HepG2 (cell line): ENCODE results near the gene MITF. TPM values are rescaled to one million over a fixed set of nuclear protein-coding genes. Genes with fewer than 3 reads are reported as not detected.

Experiments
- ATAC-seq: fragments of 200-7000 bp; cut with Tn5 transposase; 3 replicates; pipeline ENCODE4 v1.9.1; 2020; ENCODE audit warnings: mild to moderate bottlenecking, moderate library complexity
- BruUV-seq: library from RNA; stranded (reverse); fragments of 400-500 nt; replicated peaks from 2 replicates; lab custom pipeline; 2021; lab: Mats Ljungman, UMichigan
- CTCF ChIA-PET: fragments of 300-600 bp; formaldehyde crosslinking; extraction: SDS; loops from one replicate; lab custom pipeline; 2021; ENCODE audit warnings: low total read pairs, inconsistent platforms, low intra/inter-chr PET ratio; lab: Yijun Ruan, JAX
- POLR2A ChIA-PET: fragments of 350-600 bp; sonication (Branson Sonifier 250); formaldehyde crosslinking; loops from one replicate; lab custom pipeline; 2020; ENCODE audit warnings: antibody characterized with exemption, inconsistent platforms; lab: Yijun Ruan, JAX
- DNase-seq: peaks from one replicate; pipeline ENCODE4 v3.0.0-alpha.2; 2015; ENCODE audit warnings: low spot score
- FAIRE-seq: peaks from 3 replicates; lab custom pipeline; 2011; peaks lifted over from hg19 to GRCh38; lab: Jason Lieb, UNC
- H2AFZ ChIP-seq: one replicate; pipeline ENCODE4 v1.6.1; 2011; ENCODE audit warnings: low read length, inconsistent platforms
- H3K27ac ChIP-seq: fragments of 300-600 bp; 3 replicates; pipeline ENCODE4 v1.8.0; 2011; ENCODE audit warnings: mixed run types, mild to moderate bottlenecking, mixed read lengths, low read length, inconsistent platforms; ENCODE audit not compliant: insufficient read depth; ENCODE audit errors: extremely low read length
- H3K27me3 ChIP-seq, 2 experiments: fragments of 200-600 bp in 1 of 2; 2 replicates in 1 of 2; 3 replicates in 1 of 2; pipeline versions ENCODE4 v1.6.0 to v1.8.0; 2011; ENCODE audit warnings: low read length in 2 of 2, mild to moderate bottlenecking in 2 of 2, moderate library complexity in 2 of 2, inconsistent platforms in 1 of 2; ENCODE audit not compliant: insufficient read depth in 2 of 2, control insufficient read depth in 1 of 2
- H3K36me3 ChIP-seq, 2 experiments: fragments of 200-600 bp in 1 of 2; replicated peaks in 1 of 2; 2 replicates in 1 of 2; 3 replicates in 1 of 2; pipeline versions ENCODE4 v1.5.1 to v1.8.0; 2011; ENCODE audit warnings: low read length in 2 of 2, inconsistent platforms in 1 of 2; ENCODE audit not compliant: insufficient read depth in 2 of 2, control insufficient read depth in 1 of 2
- H3K4me1 ChIP-seq: 2 replicates; pipeline ENCODE4 v1.5.1; 2012; ENCODE audit warnings: low read length, inconsistent platforms; ENCODE audit not compliant: insufficient read depth
- H3K4me2 ChIP-seq: 2 replicates; pipeline ENCODE4 v1.6.0; 2011; ENCODE audit warnings: low read depth, low read length, inconsistent platforms
- H3K4me3 ChIP-seq, 3 experiments: fragments of 200-600 bp in 1 of 3; sonication (generic), shearing (Covaris generic) in 1 of 3; replicated peaks in 1 of 3; 2 replicates each; pipeline ENCODE4 v1.5.1; 2011 to 2016; ENCODE audit warnings: low read length in 3 of 3, inconsistent platforms in 2 of 3, low read depth in 2 of 3, mild to moderate bottlenecking in 2 of 3, control low read depth in 1 of 3, mixed read lengths in 1 of 3; ENCODE audit not compliant: insufficient read depth in 1 of 3
- H3K79me2 ChIP-seq: one replicate; pipeline ENCODE4 v1.6.1; 2011; ENCODE audit warnings: low read length, inconsistent platforms; ENCODE audit not compliant: insufficient read depth
- H3K9ac ChIP-seq: 2 replicates; pipeline ENCODE4 v1.6.0; 2011; ENCODE audit warnings: mild to moderate bottlenecking, low read depth, low read length, inconsistent platforms; ENCODE audit not compliant: insufficient read depth
- H3K9me3 ChIP-seq: 2 replicates; pipeline ENCODE4 v1.5.1; 2012; ENCODE audit warnings: mild to moderate bottlenecking, low read length
- H4K20me1 ChIP-seq: 2 replicates; pipeline ENCODE4 v1.6.0; 2011; ENCODE audit warnings: inconsistent platforms, mild to moderate bottlenecking, low read length, moderate library complexity; ENCODE audit not compliant: insufficient read depth
- ELF3 ChIP-seq: IDR thresholded peaks from 2 replicates; pipeline ENCODE4 v1.6.1; 2016; ENCODE audit warnings: missing genetic modification reagents, missing compliant biosample characterization
- FOXJ3 ChIP-seq: sonication (generic); formaldehyde crosslinking; IDR thresholded peaks from 2 replicates; pipeline ENCODE4 v1.4.0; 2020; ENCODE audit warnings: missing genetic modification reagents, mild to moderate bottlenecking, borderline replicate concordance
- HOXA9 ChIP-seq: sonication (generic); formaldehyde crosslinking; IDR thresholded peaks from 2 replicates; pipeline ENCODE4 v1.8.1; 2022; ENCODE audit warnings: missing genetic modification reagents, mild to moderate bottlenecking, moderate library complexity, borderline replicate concordance
- POGZ ChIP-seq: sonication (generic); formaldehyde crosslinking; IDR thresholded peaks from 2 replicates; pipeline ENCODE4 v1.4.0; 2020; ENCODE audit warnings: mild to moderate bottlenecking, missing genetic modification reagents
- SMARCC2 ChIP-seq: fragments of 450-650 bp; IDR thresholded peaks from 2 replicates; pipeline ENCODE4 v1.6.1; 2017; ENCODE audit warnings: antibody characterized with exemption, mild to moderate bottlenecking
- ZNF639 ChIP-seq: conservative IDR thresholded peaks from 2 replicates; pipeline ENCODE4 v1.6.1; 2018; ENCODE audit warnings: missing genetic modification reagents
- WGBS: methylation state at CpG from one replicate; pipeline ENCODE4 v1.1.6; 2017; ENCODE audit warnings: low lambda C conversion rate; 5-methylcytosine and 5-hydroxymethylcytosine counted together
- in situ Hi-C: cut with HindIII; loops from 2 replicates; pipeline ENCODE4 v1.10.0; 2017; ENCODE audit warnings: low pct_unique_long_range_greater_than_20kb; ENCODE audit not compliant: extremely low pct_ligation_motif_present
- intact Hi-C: fragments of 100-400 bp; cut with micrococcal nuclease; formaldehyde crosslinking; loops from one replicate; pipeline ENCODE4 v1.10.0; 2022; ENCODE audit not compliant: unreplicated experiment
- polyA plus RNA-seq, 8 experiments: library from polyadenylated mRNA; depleted of rRNA in 3 of 8; stranded (reverse) in 7 of 8; unstranded in 1 of 8; fragments of >200 nt; fragmentation: Illumina TruSeq in 4 of 8; extraction: Trizol in 4 of 8; gene quantifications; 2 replicates each; pipeline versions ENCODE4 v1.2.1 to v1.2.3, GENCODE V29; 2011 to 2016; ENCODE audit warnings: low read depth in 4 of 8, missing spikeins in 1 of 8, mixed read lengths in 1 of 8; ENCODE audit not compliant: insufficient read depth in 1 of 8
- total RNA-seq, 5 experiments: library from RNA; depleted of rRNA; stranded (reverse); fragments of >200 nt; fragmentation: Illumina TruSeq; extraction: Trizol; gene quantifications; 2 replicates each; pipeline ENCODE4 v1.2.3, GENCODE V29; 2016; ENCODE audit warnings: low read depth in 1 of 5
- TF ChIP-seq, protein P1 (sequence below): sonication (generic); formaldehyde crosslinking; IDR thresholded peaks from 2 replicates; pipeline ENCODE4 v1.5.1; 2020; ENCODE audit warnings: mild to moderate bottlenecking, moderate library complexity, missing genetic modification reagents
- TF ChIP-seq, protein P2 (sequence below): sonication (generic); formaldehyde crosslinking; IDR thresholded peaks from 2 replicates; pipeline ENCODE4 v1.8.1; 2022; ENCODE audit warnings: mild to moderate bottlenecking, missing genetic modification reagents

The MITF gene
- total and polyA plus RNA-seq, 2 of the 13 experiments (the other 11 are each of a cell fraction or from before 2014, with no cell fraction given): 0.12 to 0.38 TPM

DNA sequence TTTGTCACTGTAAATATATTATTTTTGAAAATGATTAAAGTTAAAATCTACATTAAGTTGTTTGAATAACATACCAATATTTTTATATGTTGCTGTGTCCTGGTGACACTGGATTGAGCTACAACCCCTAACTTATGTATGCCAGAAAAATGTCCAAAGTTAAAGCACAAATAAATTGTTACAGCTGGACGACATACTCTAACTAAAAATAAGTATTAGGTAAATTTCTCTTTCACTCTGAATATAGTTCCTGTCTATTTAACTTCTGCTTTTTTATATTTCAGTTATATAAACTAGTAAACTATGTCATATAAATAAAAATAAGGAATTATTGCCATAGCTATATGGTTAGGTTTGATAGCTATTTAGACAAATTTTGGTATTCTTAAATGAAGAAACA is 141.8 kb downstream of the MITF start (continued):
- TF ChIP-seq FOXJ3 (CRISPR knock-in tag) (no peak), SMARCC2 (no peak), ZNF639 (CRISPR knock-in tag) (no peak)

- POLR2A ChIA-PET: no interaction called here
- Histone ChIP-seq H3K27me3 (0 out of 5 replicates have a peak, but pooled peaks cover 0 to 4% of the 10 kb centered on the region in 2 experiments), H3K27ac (no peak overlapping the region), H2AFZ (no peak overlapping the region), H3K4me3 (no peak overlapping the region), H3K9ac (no peak overlapping the region), H3K4me2 (no peak overlapping the region), H3K36me3 (no peaks in the 10 kb centered on the region), H3K4me1 (no peaks in the 10 kb centered on the region), H4K20me1 (no peaks in the 10 kb centered on the region), H3K9me3 (no peaks in the 10 kb centered on the region), H3K79me2 (no peaks in the 10 kb centered on the region)
- no peak for ATAC-seq
- in situ Hi-C loops: no loop called here
- DNase-seq: no peak
- intact Hi-C loops: no loop called here
- FAIRE-seq: no peak
- no TSS peak for BruUV-seq
- 10% methylated on average over 5 of the region's 5 CpGs for WGBS
- no peak for TF ChIP-seq POGZ (CRISPR knock-in tag)
- TF ChIP-seq HOXA9 (CRISPR knock-in tag): no peak
- TF ChIP-seq, protein P1, sequence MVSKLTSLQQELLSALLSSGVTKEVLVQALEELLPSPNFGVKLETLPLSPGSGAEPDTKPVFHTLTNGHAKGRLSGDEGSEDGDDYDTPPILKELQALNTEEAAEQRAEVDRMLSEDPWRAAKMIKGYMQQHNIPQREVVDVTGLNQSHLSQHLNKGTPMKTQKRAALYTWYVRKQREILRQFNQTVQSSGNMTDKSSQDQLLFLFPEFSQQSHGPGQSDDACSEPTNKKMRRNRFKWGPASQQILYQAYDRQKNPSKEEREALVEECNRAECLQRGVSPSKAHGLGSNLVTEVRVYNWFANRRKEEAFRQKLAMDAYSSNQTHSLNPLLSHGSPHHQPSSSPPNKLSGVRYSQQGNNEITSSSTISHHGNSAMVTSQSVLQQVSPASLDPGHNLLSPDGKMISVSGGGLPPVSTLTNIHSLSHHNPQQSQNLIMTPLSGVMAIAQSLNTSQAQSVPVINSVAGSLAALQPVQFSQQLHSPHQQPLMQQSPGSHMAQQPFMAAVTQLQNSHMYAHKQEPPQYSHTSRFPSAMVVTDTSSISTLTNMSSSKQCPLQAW (CRISPR knock-in tag): no peak
- TF ChIP-seq, protein P2, sequence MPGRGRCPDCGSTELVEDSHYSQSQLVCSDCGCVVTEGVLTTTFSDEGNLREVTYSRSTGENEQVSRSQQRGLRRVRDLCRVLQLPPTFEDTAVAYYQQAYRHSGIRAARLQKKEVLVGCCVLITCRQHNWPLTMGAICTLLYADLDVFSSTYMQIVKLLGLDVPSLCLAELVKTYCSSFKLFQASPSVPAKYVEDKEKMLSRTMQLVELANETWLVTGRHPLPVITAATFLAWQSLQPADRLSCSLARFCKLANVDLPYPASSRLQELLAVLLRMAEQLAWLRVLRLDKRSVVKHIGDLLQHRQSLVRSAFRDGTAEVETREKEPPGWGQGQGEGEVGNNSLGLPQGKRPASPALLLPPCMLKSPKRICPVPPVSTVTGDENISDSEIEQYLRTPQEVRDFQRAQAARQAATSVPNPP (CRISPR knock-in tag): no peak
- TF ChIP-seq ELF3 (CRISPR knock-in tag): no peak
- CTCF ChIA-PET: no interaction called here
These were observed 142.6 kb downstream of the MITF start for GRCh38 chr3:69881756-69882428.
